H9 (cell line): ENCODE data around the gene MADCAM1. TPM values are rescaled to one million over a fixed set of nuclear protein-coding genes. Genes with fewer than 3 reads are reported as not detected.
"Not testable (repeated sequence)": the region's sequence is repeated elsewhere in the genome, so short reads cannot be mapped to it uniquely, and the experiment has no call there.

Source experiments
- DNase-seq: peaks from one replicate; pipeline ENCODE4 v3.0.0-alpha.2; 2017
- H2AFZ ChIP-seq: one replicate; pipeline ENCODE4 v1.6.1; 2013; ENCODE audit warnings: mild to moderate bottlenecking, low read length, control low read depth, moderate library complexity
- H2AK5ac ChIP-seq: 2 replicates; pipeline ENCODE4 v1.6.1; 2013; ENCODE audit warnings: low read length, control low read depth, mixed read lengths; ENCODE audit not compliant: insufficient read length
- H2BK120ac ChIP-seq: one replicate; pipeline ENCODE4 v1.6.1; 2013; ENCODE audit warnings: low read depth, mild to moderate bottlenecking, low read length, control low read depth, inconsistent platforms; ENCODE audit not compliant: poor library complexity, severe bottlenecking
- H2BK12ac ChIP-seq: 2 replicates; pipeline ENCODE4 v1.6.1; 2013; ENCODE audit warnings: low read length, control low read depth, mixed read lengths, low read depth; ENCODE audit not compliant: insufficient read length
- H2BK15ac ChIP-seq: 2 replicates; pipeline ENCODE4 v1.6.1; 2013; ENCODE audit warnings: low read depth, low read length, control low read depth
- H2BK20ac ChIP-seq: one replicate; pipeline ENCODE4 v1.6.1; 2013; ENCODE audit warnings: low read depth, mild to moderate bottlenecking, low read length, control low read depth, inconsistent platforms; ENCODE audit not compliant: poor library complexity, severe bottlenecking
- H2BK5ac ChIP-seq: 2 replicates; pipeline ENCODE4 v1.6.1; 2013; ENCODE audit warnings: low read length, control low read depth, mixed read lengths; ENCODE audit not compliant: insufficient read length
- H3K14ac ChIP-seq: 2 replicates; pipeline ENCODE4 v1.6.1; 2013; ENCODE audit warnings: low read length, control low read depth; ENCODE audit not compliant: insufficient read depth
- H3K18ac ChIP-seq: 2 replicates; pipeline ENCODE4 v1.6.1; 2013; ENCODE audit warnings: low read depth, mild to moderate bottlenecking, mixed read lengths, low read length, control low read depth; ENCODE audit not compliant: insufficient read length
- H3K23ac ChIP-seq: 2 replicates; pipeline ENCODE4 v1.6.1; 2013; ENCODE audit warnings: low read length, control low read depth, mixed read lengths, low read depth; ENCODE audit not compliant: insufficient read length
- H3K23me2 ChIP-seq: 2 replicates; pipeline ENCODE4 v1.6.1; 2013; ENCODE audit warnings: low read depth, mild to moderate bottlenecking, mixed read lengths, low read length, control low read depth; ENCODE audit not compliant: insufficient read length, poor library complexity, severe bottlenecking
- H3K27ac ChIP-seq: 2 replicates; pipeline ENCODE4 v1.5.1; 2013; ENCODE audit warnings: low read length, control low read depth, mixed read lengths, low read depth; ENCODE audit not compliant: insufficient read length
- H3K27me3 ChIP-seq: 2 replicates; pipeline ENCODE4 v1.6.1; 2013; ENCODE audit warnings: low read length, control low read depth, inconsistent platforms; ENCODE audit not compliant: insufficient read depth
- H3K4ac ChIP-seq: 2 replicates; pipeline ENCODE4 v1.6.1; 2013; ENCODE audit warnings: low read depth, mild to moderate bottlenecking, control low read depth, inconsistent platforms, low read length, moderate library complexity
- H3K4me1 ChIP-seq: 2 replicates; pipeline ENCODE4 v1.6.1; 2013; ENCODE audit warnings: low read length, control low read depth, inconsistent platforms; ENCODE audit not compliant: insufficient read depth
- H3K4me2 ChIP-seq: 2 replicates; pipeline ENCODE4 v1.6.1; 2013; ENCODE audit warnings: low read length, control low read depth, mixed read lengths; ENCODE audit not compliant: insufficient read length, insufficient read depth
- H3K56ac ChIP-seq: 2 replicates; pipeline ENCODE4 v1.6.1; 2013; ENCODE audit warnings: low read depth, mild to moderate bottlenecking, mixed read lengths, low read length, control low read depth; ENCODE audit not compliant: insufficient read length
- H3K79me1 ChIP-seq: 2 replicates; pipeline ENCODE4 v1.6.1; 2013; ENCODE audit warnings: low read depth, mild to moderate bottlenecking, moderate library complexity, low read length, control low read depth, inconsistent platforms; ENCODE audit not compliant: insufficient read depth, poor library complexity, severe bottlenecking
- H3K79me2 ChIP-seq: 2 replicates; pipeline ENCODE4 v1.6.1; 2013; ENCODE audit warnings: low read length, control low read depth, inconsistent platforms; ENCODE audit not compliant: insufficient read depth
- H3K9ac ChIP-seq: 2 replicates; pipeline ENCODE4 v1.6.1; 2013; ENCODE audit warnings: low read length, control low read depth, mixed read lengths; ENCODE audit not compliant: insufficient read length; ENCODE audit errors: extremely low read depth
- H3K9me3 ChIP-seq: one replicate; pipeline ENCODE4 v1.6.1; 2013; ENCODE audit warnings: low read depth, low read length, inconsistent platforms; ENCODE audit not compliant: control insufficient read depth
- H3T11ph ChIP-seq: one replicate; pipeline ENCODE4 v1.6.1; 2013; ENCODE audit warnings: mild to moderate bottlenecking, low read length, control low read depth, inconsistent platforms
- H4K20me1 ChIP-seq: one replicate; pipeline ENCODE4 v1.6.1; 2013; ENCODE audit not compliant: control insufficient read depth, insufficient read length, insufficient read depth
- H4K5ac ChIP-seq: 2 replicates; pipeline ENCODE4 v1.6.1; 2013; ENCODE audit warnings: low read depth, mild to moderate bottlenecking, mixed read lengths, low read length, control low read depth; ENCODE audit not compliant: insufficient read length
- H4K8ac ChIP-seq: replicated peaks from 2 replicates; pipeline ENCODE4 v1.6.1; 2013; ENCODE audit warnings: low read length, control low read depth, mixed read lengths, low read depth; ENCODE audit not compliant: insufficient read length
- H4K91ac ChIP-seq: 2 replicates; pipeline ENCODE4 v1.6.1; 2013; ENCODE audit warnings: low read depth, mild to moderate bottlenecking, moderate library complexity, mixed read lengths, low read length, control low read depth; ENCODE audit not compliant: insufficient read length
- H3K27ac Mint-ChIP-seq, 3 experiments: 2 replicates in 2 of 3; 3 replicates in 1 of 3; pipeline ENCODE4 v1.8.0; 2020 to 2021; ENCODE audit warnings: mixed read lengths in 3 of 3, mild to moderate bottlenecking in 1 of 3, moderate library complexity in 1 of 3
- H3K27me3 Mint-ChIP-seq: 2 replicates; pipeline ENCODE4 v1.8.0; 2021; ENCODE audit warnings: low read depth, mild to moderate bottlenecking, moderate library complexity, mixed read lengths
- H3K36me3 Mint-ChIP-seq, 3 experiments: 2 replicates in 2 of 3; 3 replicates in 1 of 3; pipeline ENCODE4 v1.8.0; 2020 to 2021; ENCODE audit warnings: low read depth in 3 of 3, mixed read lengths in 3 of 3; ENCODE audit not compliant: insufficient read depth in 1 of 3
- H3K4me1 Mint-ChIP-seq, 2 experiments: 2 replicates each; pipeline ENCODE4 v1.8.0; 2020; ENCODE audit warnings: mixed read lengths in 2 of 2
- H3K4me3 Mint-ChIP-seq, 2 experiments: 2 replicates in 1 of 2; 3 replicates in 1 of 2; pipeline ENCODE4 v1.8.0; 2020 to 2021; ENCODE audit warnings: mild to moderate bottlenecking in 2 of 2, mixed read lengths in 2 of 2, moderate library complexity in 1 of 2
- H3K9me3 Mint-ChIP-seq, 2 experiments: 2 replicates in 1 of 2; 3 replicates in 1 of 2; pipeline ENCODE4 v1.8.0; 2020; ENCODE audit warnings: mild to moderate bottlenecking in 2 of 2, mixed read lengths in 2 of 2, moderate library complexity in 1 of 2
- WGBS: extraction: QIAGEN DNeasy Blood & Tissue Kit; methylation state at CpG from one replicate; pipeline ENCODE4 v1.1.7; 2013; ENCODE audit warnings: missing lambda C conversion rate, low lambda C conversion rate, mixed read lengths; ENCODE audit not compliant: insufficient read length; ENCODE audit errors: extremely low coverage; 5-methylcytosine and 5-hydroxymethylcytosine counted together
- total RNA-seq: library from RNA; stranded (reverse); gene quantifications from 2 replicates; pipeline ENCODE4 v1.2.1, GENCODE V29; 2021
- TF ChIP-seq, protein P1 (sequence below): fragments of 200-600 bp; sonication (generic); conservative IDR thresholded peaks from 3 replicates; pipeline ENCODE4 v1.8.0; 2021; ENCODE audit warnings: antibody characterized with exemption, mild to moderate bottlenecking

Gene MADCAM1
- total RNA-seq, 1 experiment from 2014 or later = 1.2 TPM

DNA sequence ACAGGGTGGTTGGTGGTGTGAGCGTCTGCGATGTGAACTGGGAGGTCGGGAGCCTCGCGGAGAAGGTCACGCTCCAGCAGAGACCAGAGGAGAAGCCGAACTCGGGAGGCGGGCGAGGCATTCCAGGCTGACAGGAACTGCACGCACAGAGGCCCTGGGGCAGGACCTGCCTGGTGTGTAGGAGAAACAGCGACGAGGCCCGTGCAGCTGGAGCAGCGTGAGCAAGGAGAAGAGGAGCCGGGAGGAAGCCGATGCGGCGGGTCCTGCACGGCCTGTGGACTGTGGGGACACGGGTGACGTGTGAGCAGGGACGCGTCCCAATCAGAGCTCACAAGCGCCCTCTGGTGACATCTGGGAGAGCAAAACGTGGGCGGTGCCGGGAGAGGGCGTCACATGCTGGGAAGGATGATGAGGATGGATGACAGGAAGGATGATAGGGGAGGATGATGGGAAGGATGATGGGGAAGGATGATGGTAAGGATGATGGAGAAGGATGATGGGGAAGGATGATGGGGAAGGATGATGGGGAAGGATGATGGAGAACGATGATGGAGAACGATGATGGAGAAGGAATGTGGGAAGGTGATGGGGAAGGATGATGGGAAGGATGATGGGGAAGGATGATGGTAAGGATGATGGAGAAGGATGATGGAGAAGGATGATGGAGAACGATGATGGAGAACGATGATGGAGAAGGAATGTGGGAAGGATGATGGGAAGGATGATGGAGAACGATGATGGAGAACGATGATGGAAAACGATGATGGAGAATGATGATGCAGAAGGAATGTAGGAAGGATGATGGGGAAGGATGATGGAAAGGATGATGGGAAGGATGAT lies 16.1 kb upstream of the MADCAM1 start:
- H3K4me3 Mint-ChIP-seq = peak overlapping the region; percentile 12 to 40; a peak in 3 of 5 replicates
- H3K23me2 ChIP-seq = no peaks in the 10 kb centered on the region
- H3K79me1 ChIP-seq = no peaks in the 10 kb centered on the region
- no peaks in the 10 kb centered on the region for H3K9me3 ChIP-seq
- peaks cover 3% of the 10 kb centered on the region for H4K20me1 ChIP-seq
- H4K8ac ChIP-seq = no peak overlapping the region
- H3K14ac ChIP-seq = no peak overlapping the region
- H3K56ac ChIP-seq = no peak overlapping the region
- no peak overlapping the region for H3K4ac ChIP-seq
- H3K9ac ChIP-seq = no peak overlapping the region
- no peak overlapping the region for H2AFZ ChIP-seq
- peaks cover 2 to 10% (median 5%) of the 10 kb centered on the region in 3 experiments; a peak in 5 of 7 replicates for H3K36me3 Mint-ChIP-seq
- no peak overlapping the region for H3T11ph ChIP-seq
- no peak overlapping the region for H2AK5ac ChIP-seq
- H3K27me3 ChIP-seq = no peaks in the 10 kb centered on the region
- H3K18ac ChIP-seq = no peak overlapping the region
- WGBS = 100% methylated on average over 7 of the region's 36 CpGs
- H3K4me1 Mint-ChIP-seq = peaks cover 14 to 21% of the 10 kb centered on the region in 2 experiments
- no peaks in the 10 kb centered on the region for H3K4me1 ChIP-seq
- TF ChIP-seq, protein P1, sequence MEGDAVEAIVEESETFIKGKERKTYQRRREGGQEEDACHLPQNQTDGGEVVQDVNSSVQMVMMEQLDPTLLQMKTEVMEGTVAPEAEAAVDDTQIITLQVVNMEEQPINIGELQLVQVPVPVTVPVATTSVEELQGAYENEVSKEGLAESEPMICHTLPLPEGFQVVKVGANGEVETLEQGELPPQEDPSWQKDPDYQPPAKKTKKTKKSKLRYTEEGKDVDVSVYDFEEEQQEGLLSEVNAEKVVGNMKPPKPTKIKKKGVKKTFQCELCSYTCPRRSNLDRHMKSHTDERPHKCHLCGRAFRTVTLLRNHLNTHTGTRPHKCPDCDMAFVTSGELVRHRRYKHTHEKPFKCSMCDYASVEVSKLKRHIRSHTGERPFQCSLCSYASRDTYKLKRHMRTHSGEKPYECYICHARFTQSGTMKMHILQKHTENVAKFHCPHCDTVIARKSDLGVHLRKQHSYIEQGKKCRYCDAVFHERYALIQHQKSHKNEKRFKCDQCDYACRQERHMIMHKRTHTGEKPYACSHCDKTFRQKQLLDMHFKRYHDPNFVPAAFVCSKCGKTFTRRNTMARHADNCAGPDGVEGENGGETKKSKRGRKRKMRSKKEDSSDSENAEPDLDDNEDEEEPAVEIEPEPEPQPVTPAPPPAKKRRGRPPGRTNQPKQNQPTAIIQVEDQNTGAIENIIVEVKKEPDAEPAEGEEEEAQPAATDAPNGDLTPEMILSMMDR = peak; percentile 78
- no peaks in the 10 kb centered on the region for H3K79me2 ChIP-seq
- H3K4me2 ChIP-seq = no peak overlapping the region
- peaks cover 16 to 24% of the 10 kb centered on the region in 2 experiments for H3K9me3 Mint-ChIP-seq
- H3K27ac ChIP-seq = no peak overlapping the region
- peak; percentile 82 for DNase-seq
- no peak overlapping the region for H2BK120ac ChIP-seq
- no peak overlapping the region for H2BK5ac ChIP-seq
- no peak overlapping the region for H3K23ac ChIP-seq
- no peak overlapping the region for H2BK15ac ChIP-seq
- no peak overlapping the region for H2BK12ac ChIP-seq
- H4K91ac ChIP-seq = no peak overlapping the region
- H4K5ac ChIP-seq = no peak overlapping the region
- H3K27ac Mint-ChIP-seq = peak overlapping the region in 1 of 3 experiments; percentile 27; a peak in 1 of 7 replicates
- H2BK20ac ChIP-seq = no peak overlapping the region
- peaks cover 29% of the 10 kb centered on the region for H3K27me3 Mint-ChIP-seq

DNA sequence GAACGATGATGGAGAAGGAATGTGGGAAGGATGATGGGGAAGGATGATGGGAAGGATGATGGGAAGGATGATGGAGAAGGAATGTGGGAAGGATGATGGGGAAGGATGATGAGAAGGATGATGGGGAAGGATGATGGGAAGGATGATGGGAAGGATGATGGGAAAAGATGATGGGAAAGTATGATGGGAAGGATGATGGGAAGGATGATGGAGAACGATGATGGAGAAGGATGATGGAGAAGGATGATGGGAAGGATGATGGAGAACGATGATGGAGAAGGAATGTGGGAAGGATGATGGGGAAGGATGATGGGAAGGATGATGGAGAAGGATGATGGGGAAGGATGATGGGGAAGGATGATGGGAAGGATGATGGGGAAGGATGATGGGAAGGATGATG lies 15.2 kb upstream of the MADCAM1 start:
- not testable (repeated sequence) for H4K5ac ChIP-seq, H3K79me2 ChIP-seq, H2BK12ac ChIP-seq, H2BK15ac ChIP-seq, H4K20me1 ChIP-seq, H3K27me3 ChIP-seq, H3K36me3 Mint-ChIP-seq, H4K8ac ChIP-seq, H3K23ac ChIP-seq, H3K27ac Mint-ChIP-seq, H3T11ph ChIP-seq, H2BK20ac ChIP-seq, H3K9ac ChIP-seq, H3K79me1 ChIP-seq, H3K4me2 ChIP-seq, H2AK5ac ChIP-seq, H2BK5ac ChIP-seq, H3K56ac ChIP-seq, H3K4me1 ChIP-seq, H3K9me3 ChIP-seq, H4K91ac ChIP-seq, H3K14ac ChIP-seq, H3K18ac ChIP-seq, H2BK120ac ChIP-seq, H3K4ac ChIP-seq, H3K23me2 ChIP-seq, DNase-seq, H2AFZ ChIP-seq, H3K27ac ChIP-seq
- peaks cover 16 to 24% of the 10 kb centered on the region in 2 experiments for H3K9me3 Mint-ChIP-seq
- H3K27me3 Mint-ChIP-seq = peaks cover 37% of the 10 kb centered on the region
- peaks cover 21 to 30% of the 10 kb centered on the region in 2 experiments for H3K4me1 Mint-ChIP-seq
- 100% methylated on average over 3 of the region's 3 CpGs for WGBS
- H3K4me3 Mint-ChIP-seq = 0 out of 5 replicates have a peak overlapping the region, but pooled peaks of 1 of the 2 experiments have one; percentile 13
